Measurements from ENCODE around the gene CHRM3.
"Not testable (repeated sequence)": the region's sequence is repeated elsewhere in the genome, so short reads cannot be mapped to it uniquely, and the experiment has no call there.

Gene CHRM3

GRCh38 chr1:239386453-239387303 is at the start of gene CHRM3:
Gene CHRM3 (plus strand): TSS chr1:239386568. CDS start chr1:239907452, 520,884 bp downstream.
- in situ Hi-C loops (cut with MboI; ENCODE audit: low sequenced_read_pairs) = no loop called here

- in situ Hi-C loops (cut with MboI; ENCODE audit: low sequenced_read_pairs) = no loop called here
Measured at GRCh38 chr1:239337799-239338430, 48.5 kb upstream of the CHRM3 start.

GRCh38 chr1:239347776-239348175 is 38.6 kb upstream of the CHRM3 start:
- in situ Hi-C loops (cut with MboI; ENCODE audit: low sequenced_read_pairs) = no loop called here

GRCh38 chr1:239348635-239349353 is 37.6 kb upstream of the CHRM3 start:
- in situ Hi-C loops (cut with MboI; ENCODE audit: low sequenced_read_pairs) = no loop called here

GRCh38 chr1:239349699-239350098 is 36.7 kb upstream of the CHRM3 start:
- in situ Hi-C loops (cut with MboI; ENCODE audit: low sequenced_read_pairs) = no loop called here

- in situ Hi-C loops (cut with MboI; ENCODE audit: low sequenced_read_pairs) = no loop called here
Measured at GRCh38 chr1:239353536-239353935, 32.8 kb upstream of the CHRM3 start.

- in situ Hi-C loops (cut with MboI; ENCODE audit: low sequenced_read_pairs) = no loop called here
Measured at GRCh38 chr1:239354231-239354630, 32.1 kb upstream of the CHRM3 start.

- in situ Hi-C loops (cut with MboI; ENCODE audit: low sequenced_read_pairs) = no loop called here
Measured at GRCh38 chr1:239357867-239358266, 28.5 kb upstream of the CHRM3 start.

- in situ Hi-C loops (cut with MboI; ENCODE audit: low sequenced_read_pairs) = no loop called here
Measured at GRCh38 chr1:239361403-239361802, 25.0 kb upstream of the CHRM3 start.

GRCh38 chr1:239363930-239364329 is 22.4 kb upstream of the CHRM3 start:
- in situ Hi-C loops (cut with MboI; ENCODE audit: low sequenced_read_pairs) = no loop called here

GRCh38 chr1:239367196-239367810 is 19.1 kb upstream of the CHRM3 start:
- in situ Hi-C loops (cut with MboI; ENCODE audit: low sequenced_read_pairs) = no loop called here

GRCh38 chr1:239368436-239369109 is 17.8 kb upstream of the CHRM3 start:
- in situ Hi-C loops (cut with MboI; ENCODE audit: low sequenced_read_pairs) = no loop called here

- in situ Hi-C loops (cut with MboI; ENCODE audit: low sequenced_read_pairs) = not testable (repeated sequence)
Measured at GRCh38 chr1:239370869-239371268, 15.5 kb upstream of the CHRM3 start.

GRCh38 chr1:239382666-239383065 is 3.7 kb upstream of the CHRM3 start:
- in situ Hi-C loops (cut with MboI; ENCODE audit: low sequenced_read_pairs) = no loop called here

GRCh38 chr1:239383714-239384113 is 2.7 kb upstream of the CHRM3 start:
- in situ Hi-C loops (cut with MboI; ENCODE audit: low sequenced_read_pairs) = no loop called here

GRCh38 chr1:239387304-239388158 is 1.2 kb downstream of the CHRM3 start:
- in situ Hi-C loops (cut with MboI; ENCODE audit: low sequenced_read_pairs) = no loop called here

GRCh38 chr1:239388159-239388485 is 1.8 kb downstream of the CHRM3 start:
- in situ Hi-C loops (cut with MboI; ENCODE audit: low sequenced_read_pairs) = no loop called here

- in situ Hi-C loops (cut with MboI; ENCODE audit: low sequenced_read_pairs) = no loop called here
Measured at GRCh38 chr1:239388578-239388977, 2.2 kb downstream of the CHRM3 start.

- in situ Hi-C loops (cut with MboI; ENCODE audit: low sequenced_read_pairs) = no loop called here
Measured at GRCh38 chr1:239389703-239390102, 3.3 kb downstream of the CHRM3 start.

- in situ Hi-C loops (cut with MboI; ENCODE audit: low sequenced_read_pairs) = no loop called here
Measured at GRCh38 chr1:239392271-239392670, 5.9 kb downstream of the CHRM3 start.
